Right lobe of liver (tissue), 6 donors: ENCODE data around the gene DDX10. TPM values are rescaled to one million over a fixed set of nuclear protein-coding genes. Genes with fewer than 3 reads are reported as not detected.

Experiments used
- ATAC-seq, 4 donors: fragments of 200-7000 bp; cut with Tn5 transposase; one replicate each; pipeline ENCODE4 v1.9.1; 2020; ENCODE audit warnings: mild to moderate bottlenecking in 4 of 4, moderate library complexity in 4 of 4
- DNase-seq, 3 donors: peaks; one replicate each; pipeline ENCODE4 v3.0.0-alpha.2; 2020
- H3K27ac ChIP-seq, 3 donors: fragments of 200-600 bp; one replicate each; pipeline ENCODE4 v1.8.0; 2022
- H3K27me3 ChIP-seq, 2 donors: fragments of 200-600 bp; one replicate each; pipeline ENCODE4 v1.8.0; 2022
- H3K36me3 ChIP-seq, 4 donors: fragments of 200-600 bp; sonication (generic) in 1 of 4; one replicate each; pipeline versions ENCODE4 v1.5.1 to v1.8.0; 2017 to 2022; ENCODE audit warnings: control low read depth in 1 of 4
- H3K4me1 ChIP-seq, 4 donors: fragments of 200-600 bp; sonication (generic) in 1 of 4; one replicate each; pipeline versions ENCODE4 v1.5.1 to v1.8.0; 2017 to 2022; ENCODE audit warnings: control low read depth in 1 of 4
- H3K4me3 ChIP-seq, 3 donors: fragments of 200-600 bp; one replicate each; pipeline ENCODE4 v1.8.0; 2022
- H3K9me3 ChIP-seq, 4 donors: fragments of 200-600 bp; sonication (generic) in 1 of 4; one replicate each; pipeline versions ENCODE4 v1.5.1 to v1.8.0; 2017 to 2022; ENCODE audit warnings: control low read depth in 1 of 4
- CTCF ChIP-seq, 4 donors: fragments of 200-600 bp in 3 of 4; fragments of 450-650 bp in 1 of 4; IDR thresholded peaks; one replicate each; pipeline versions ENCODE4 v1.5.1 to v1.8.0; 2016 to 2022; ENCODE audit warnings: antibody characterized with exemption in 4 of 4, mild to moderate bottlenecking in 2 of 4
- POLR2A ChIP-seq: fragments of 450-650 bp; IDR thresholded peaks from one replicate; pipeline ENCODE4 v1.6.1; 2017; ENCODE audit warnings: antibody characterized with exemption, mild to moderate bottlenecking
- WGBS: methylation state at CpG from one replicate; pipeline ENCODE4 v1.1.6; 2018; ENCODE audit warnings: low coverage, low lambda C conversion rate; ENCODE audit not compliant: insufficient coverage; ENCODE audit errors: missing lambda C conversion rate; 5-methylcytosine and 5-hydroxymethylcytosine counted together
- intact Hi-C, 2 donors: fragments of 100-400 bp; cut with DNase I; formaldehyde crosslinking; loops; one replicate each; pipeline versions ENCODE4 v1.11.2 to v1.14.1; 2022
- total RNA-seq, 6 experiments: library from RNA; depleted of rRNA in 2 of 6; stranded (reverse); fragments of >200 nt in 2 of 6; fragmentation: NEBNext Ultra II Directional in 3 of 6; extraction: Animal tissue kit (Norgen Biotek cat#: 25700) in 3 of 6; gene quantifications; one replicate each; pipeline versions ENCODE4 v1.1.0 to v1.2.4, GENCODE V29; 2016 to 2023
- donor health status: DM: no; HTN: yes; CAD: no.
- donor health status: DM: no; HTN: no; CAD: no.
- donor health status: DM: no; HTN: no; CAD: no.
- donor health status: DM: no; HTN: yes; CAD: no.
- donor health status: DM: no; HTN: yes; CAD: no.

DDX10 gene
- total RNA-seq, 6 experiments from 2014 or later, result 7.4 to 13.6 (median 11.3) TPM

GRCh38 chr11:108757630-108758029, 92.8 kb downstream of the DDX10 start:
- ATAC-seq (peak in 2 of 4 donors; percentile 12 to 50), DNase-seq (no peak)
- no peaks in the 10 kb centered on the region for H3K36me3 ChIP-seq
- no peaks in the 10 kb centered on the region for H3K9me3 ChIP-seq
- intact Hi-C loops, result no loop called here
- no peaks in the 10 kb centered on the region for H3K27me3 ChIP-seq
- H3K4me3 ChIP-seq, result no peak overlapping the region
- H3K27ac ChIP-seq, result no peak overlapping the region
- 41% methylated on average over 3 of the region's 3 CpGs for WGBS
- no peak for TF ChIP-seq POLR2A
- TF ChIP-seq CTCF (IDR thresholded peaks at IDR 0.05), result no peak
- no peaks in the 10 kb centered on the region for H3K4me1 ChIP-seq

GRCh38 chr11:108758458-108758857, 93.6 kb downstream of the DDX10 start:
- peak in 1 of 4 donors; percentile 35 for ATAC-seq
- H3K27me3 ChIP-seq, result no peaks in the 10 kb centered on the region
- H3K4me1 ChIP-seq, result no peaks in the 10 kb centered on the region
- WGBS, result 74% methylated on average over 2 of the region's 2 CpGs
- no peak for DNase-seq
- H3K9me3 ChIP-seq, result no peaks in the 10 kb centered on the region
- H3K27ac ChIP-seq, result no peak overlapping the region
- H3K36me3 ChIP-seq, result no peaks in the 10 kb centered on the region
- no peak overlapping the region for H3K4me3 ChIP-seq
- intact Hi-C loops, result no loop called here
- TF ChIP-seq CTCF (IDR thresholded peaks at IDR 0.05), result no peak
- no peak for TF ChIP-seq POLR2A

DNA sequence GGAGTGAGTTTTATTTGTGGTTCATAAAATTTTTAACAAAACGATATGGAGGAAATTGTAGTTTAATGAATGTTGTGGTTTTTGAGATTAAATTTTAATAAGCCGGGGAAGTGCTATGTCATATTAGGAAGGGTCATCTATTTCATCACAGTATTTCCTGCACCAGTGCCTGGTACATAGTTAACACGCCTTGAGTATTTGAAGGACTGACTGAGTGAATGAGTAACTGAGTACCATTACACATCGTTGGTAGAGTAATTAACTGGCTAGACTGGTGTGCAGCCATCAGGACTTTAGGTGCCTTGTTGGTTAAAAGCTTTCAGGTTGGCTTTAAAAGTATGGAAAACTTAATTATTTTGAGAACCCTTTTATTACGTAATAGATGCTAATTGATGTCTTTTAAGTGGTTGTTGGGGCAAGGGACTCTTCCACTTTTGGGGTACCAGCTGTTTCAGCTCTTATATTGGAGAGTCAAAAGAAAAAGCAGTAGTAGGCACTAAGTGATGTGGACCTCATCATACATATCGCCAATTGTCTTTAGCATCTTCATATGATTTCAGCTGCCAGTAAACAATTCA, 101.8 kb downstream of the DDX10 start:
- intact Hi-C loops, result no loop called here
- Histone ChIP-seq H3K27ac (no peak overlapping the region), H3K4me1 (no peaks in the 10 kb centered on the region), H3K36me3 (no peaks in the 10 kb centered on the region), H3K4me3 (no peak overlapping the region), H3K9me3 (no peaks in the 10 kb centered on the region), H3K27me3 (no peaks in the 10 kb centered on the region)
- 81% methylated on average over 6 of the region's 6 CpGs for WGBS
- TF ChIP-seq CTCF (IDR thresholded peaks at IDR 0.05), result no peak
- TF ChIP-seq POLR2A, result no peak
- no peak for DNase-seq
- ATAC-seq, result no peak

DNA sequence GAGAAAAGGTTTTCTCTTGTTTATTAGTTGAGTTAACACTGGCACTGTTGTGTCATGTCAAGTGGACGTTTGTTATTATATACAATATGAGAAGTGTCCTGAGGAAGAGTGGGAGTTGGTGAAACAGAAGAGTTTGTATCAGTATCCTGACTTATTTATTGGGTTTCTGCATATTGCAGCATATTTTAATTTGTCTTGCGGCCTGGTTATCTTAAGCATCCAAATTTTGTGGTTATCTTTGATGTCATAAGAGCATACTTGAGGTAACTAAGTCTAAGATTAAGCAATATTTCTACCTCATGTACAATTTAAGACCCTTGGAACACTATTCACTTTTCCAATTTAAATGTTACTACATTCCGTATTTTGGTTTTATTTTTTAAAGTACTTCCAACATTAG, 103.5 kb downstream of the DDX10 start:
- Histone ChIP-seq H3K27me3 (no peaks in the 10 kb centered on the region), H3K4me1 (no peaks in the 10 kb centered on the region), H3K4me3 (no peak overlapping the region), H3K9me3 (no peaks in the 10 kb centered on the region), H3K27ac (no peak overlapping the region), H3K36me3 (no peaks in the 10 kb centered on the region)
- 88% methylated on average over 3 of the region's 3 CpGs for WGBS
- DNase-seq (no peak), ATAC-seq (no peak)
- TF ChIP-seq CTCF (IDR thresholded peaks at IDR 0.05) (no peak), POLR2A (no peak)
- intact Hi-C loops, result no loop called here

DNA sequence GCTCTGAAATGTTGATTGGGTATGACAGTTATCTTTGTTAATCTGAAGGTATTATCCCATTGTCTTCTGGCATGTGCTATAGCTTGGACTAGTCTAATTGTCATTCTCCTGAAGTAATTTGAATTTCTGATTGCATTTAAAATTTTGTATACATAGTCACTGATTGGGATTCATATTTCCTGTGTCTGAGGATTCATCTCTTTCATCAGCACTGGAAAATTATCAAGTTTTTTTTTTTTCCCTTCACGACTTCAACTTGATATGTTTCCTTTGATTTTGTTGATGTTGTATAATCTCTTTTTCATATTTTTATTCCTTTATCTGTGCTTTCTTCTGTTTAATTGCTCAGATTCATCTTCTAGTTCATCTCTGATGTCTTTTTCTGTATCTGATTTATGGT, 104.1 kb downstream of the DDX10 start:
- no peaks in the 10 kb centered on the region for H3K36me3 ChIP-seq
- ATAC-seq, result no peak
- no peak overlapping the region for H3K27ac ChIP-seq
- H3K4me1 ChIP-seq, result no peaks in the 10 kb centered on the region
- intact Hi-C loops, result no loop called here
- DNase-seq, result no peak
- TF ChIP-seq POLR2A (no peak), CTCF (IDR thresholded peaks at IDR 0.05) (no peak)
- H3K27me3 ChIP-seq, result no peaks in the 10 kb centered on the region
- no peak overlapping the region for H3K4me3 ChIP-seq
- H3K9me3 ChIP-seq, result no peaks in the 10 kb centered on the region
- WGBS, result 53% methylated on average over 1 of the region's 1 CpG
